Measurements from ENCODE around the gene CYB561D2.

Gene CYB561D2

DNA sequence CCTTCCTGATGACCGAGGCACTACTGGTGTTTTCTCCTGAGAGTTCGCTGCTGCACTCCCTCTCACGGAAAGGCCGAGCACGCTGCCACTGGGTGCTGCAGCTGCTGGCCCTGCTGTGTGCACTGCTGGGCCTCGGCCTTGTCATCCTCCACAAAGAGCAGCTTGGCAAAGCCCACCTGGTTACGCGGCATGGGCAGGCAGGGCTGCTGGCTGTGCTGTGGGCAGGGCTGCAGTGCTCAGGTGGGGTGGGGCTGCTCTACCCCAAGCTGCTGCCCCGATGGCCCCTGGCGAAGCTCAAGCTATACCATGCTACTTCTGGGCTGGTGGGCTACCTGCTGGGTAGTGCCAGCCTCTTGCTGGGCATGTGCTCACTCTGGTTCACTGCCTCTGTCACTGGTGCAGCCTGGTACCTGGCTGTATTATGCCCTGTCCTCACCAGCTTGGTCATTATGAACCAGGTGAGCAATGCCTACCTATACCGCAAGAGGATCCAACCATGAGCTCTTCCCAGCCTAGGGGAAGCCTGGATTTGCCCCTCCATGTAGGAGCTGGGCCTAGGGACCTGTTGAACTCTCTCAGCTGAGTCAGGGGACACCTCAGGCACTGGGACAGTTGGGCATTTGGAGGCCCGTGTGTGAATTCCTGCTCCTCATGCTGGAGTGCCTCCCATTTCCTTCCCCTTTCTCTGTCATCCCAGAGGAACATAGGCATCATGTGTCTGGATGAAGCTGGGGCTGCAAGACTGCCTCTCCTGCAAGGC, 2.8 kb downstream of the CYB561D2 start:
- Histone ChIP-seq H3K4me1 (ENCODE audit: control insufficient read depth, insufficient read depth, low read depth, low read length) (peaks cover 61% of the 10 kb centered on the region), H4K8ac (ENCODE audit: low read length) (no peak overlapping the region), H3K4me2 (ENCODE audit: low read length, poor library complexity, severe bottlenecking) (no peak overlapping the region), H3K9ac (ENCODE audit: low read length) (peak overlapping the region; percentile 61), H4K91ac (ENCODE audit: low read length) (no peak overlapping the region), H3K23ac (ENCODE audit: low read length in 2 of 2) (no peak overlapping the region), H3K18ac (ENCODE audit: low read depth in 1 of 2, low read length in 2 of 2) (no peak overlapping the region), H2AK5ac (ENCODE audit: low read length, severe bottlenecking) (no peak overlapping the region), H2BK5ac (ENCODE audit: low read depth, low read length, poor library complexity, severe bottlenecking) (no peak overlapping the region), H3K4me3 (ENCODE audit: insufficient read depth in 1 of 2, low read depth in 1 of 2, low read length in 2 of 2) (no peak overlapping the region), H2AFZ (ENCODE audit: low read depth, low read length) (no peak overlapping the region), H3K4ac (ENCODE audit: low read depth in 1 of 2, low read length in 2 of 2) (no peak overlapping the region), H3K36me3 (ENCODE audit: control insufficient read depth in 1 of 2, insufficient read depth in 2 of 2, low read depth in 1 of 2, low read length in 2 of 2) (peaks cover 62 to 65% of the 10 kb centered on the region in 2 experiments), H3K79me1 (replicated peaks; ENCODE audit: low read length, poor library complexity, severe bottlenecking) (peaks cover 38% of the 10 kb centered on the region), H3K9me3 (ENCODE audit: control insufficient read depth, low read length) (no peaks in the 10 kb centered on the region), H3K27ac (ENCODE audit: low read length, poor library complexity, severe bottlenecking) (no peak overlapping the region), H2BK120ac (ENCODE audit: low read depth, low read length) (no peak overlapping the region), H3K14ac (ENCODE audit: low read length in 2 of 2) (no peak overlapping the region), H2BK12ac (ENCODE audit: low read length in 2 of 2) (no peak overlapping the region), H2BK15ac (ENCODE audit: low read depth, poor library complexity, severe bottlenecking) (no peak overlapping the region), H3K27me3 (ENCODE audit: control insufficient read depth in 1 of 2, insufficient read depth in 1 of 2, low read length in 2 of 2) (no peaks in the 10 kb centered on the region)
- 98% methylated on average over 12 of the region's 12 CpGs for WGBS
- no peak for DNase-seq

DNA sequence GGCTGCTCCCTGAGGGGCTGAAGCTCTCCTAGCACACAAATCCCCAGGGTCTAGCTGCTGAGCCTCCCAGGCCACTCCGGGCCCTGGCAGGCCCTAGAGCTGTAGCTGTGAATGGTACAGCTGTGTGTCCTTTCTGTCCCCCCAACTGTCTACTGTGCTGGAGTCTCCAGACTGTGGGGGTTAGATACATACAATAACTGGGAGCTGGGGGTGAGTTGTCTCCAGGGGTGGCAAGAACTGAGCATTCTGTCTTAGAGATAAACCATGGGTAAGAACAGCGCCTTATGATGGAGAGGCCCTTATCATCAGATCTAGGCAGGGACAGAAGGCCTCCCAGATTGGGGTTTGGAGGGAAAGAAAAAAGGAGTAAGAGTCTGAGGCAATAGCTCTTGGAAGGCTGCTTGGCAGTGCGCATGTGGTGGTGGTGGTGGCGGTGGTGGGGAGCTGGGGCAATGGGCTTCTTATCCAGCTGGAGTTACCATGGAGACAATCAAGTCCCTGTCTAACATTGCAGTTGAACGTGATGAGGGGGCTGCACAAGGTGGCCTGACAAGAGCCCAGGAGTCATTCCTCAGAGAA, 3.6 kb downstream of the CYB561D2 start:
- Histone ChIP-seq H3K4me3 (ENCODE audit: insufficient read depth in 1 of 2, low read depth in 1 of 2, low read length in 2 of 2) (no peak overlapping the region), H3K23ac (ENCODE audit: low read length in 2 of 2) (no peak overlapping the region), H3K27ac (ENCODE audit: low read length, poor library complexity, severe bottlenecking) (no peak overlapping the region), H2BK5ac (ENCODE audit: low read depth, low read length, poor library complexity, severe bottlenecking) (no peak overlapping the region), H3K36me3 (ENCODE audit: control insufficient read depth in 1 of 2, insufficient read depth in 2 of 2, low read depth in 1 of 2, low read length in 2 of 2) (peaks cover 57 to 60% of the 10 kb centered on the region in 2 experiments), H3K9me3 (ENCODE audit: control insufficient read depth, low read length) (no peaks in the 10 kb centered on the region), H3K9ac (ENCODE audit: low read length) (no peak overlapping the region), H2AFZ (ENCODE audit: low read depth, low read length) (no peak overlapping the region), H4K8ac (ENCODE audit: low read length) (no peak overlapping the region), H3K4ac (ENCODE audit: low read depth in 1 of 2, low read length in 2 of 2) (no peak overlapping the region), H2BK12ac (ENCODE audit: low read length in 2 of 2) (no peak overlapping the region), H2BK120ac (ENCODE audit: low read depth, low read length) (no peak overlapping the region), H3K27me3 (ENCODE audit: control insufficient read depth in 1 of 2, insufficient read depth in 1 of 2, low read length in 2 of 2) (no peaks in the 10 kb centered on the region), H3K14ac (ENCODE audit: low read length in 2 of 2) (no peak overlapping the region), H4K91ac (ENCODE audit: low read length) (no peak overlapping the region), H2BK15ac (ENCODE audit: low read depth, poor library complexity, severe bottlenecking) (no peak overlapping the region), H3K18ac (ENCODE audit: low read depth in 1 of 2, low read length in 2 of 2) (no peak overlapping the region), H3K4me1 (ENCODE audit: control insufficient read depth, insufficient read depth, low read depth, low read length) (peaks cover 64% of the 10 kb centered on the region), H2AK5ac (ENCODE audit: low read length, severe bottlenecking) (no peak overlapping the region), H3K79me1 (replicated peaks; ENCODE audit: low read length, poor library complexity, severe bottlenecking) (peaks cover 34% of the 10 kb centered on the region), H3K4me2 (ENCODE audit: low read length, poor library complexity, severe bottlenecking) (no peak overlapping the region)
- WGBS, result over 99% methylated on average over 5 of the region's 5 CpGs
- no peak for DNase-seq

DNA sequence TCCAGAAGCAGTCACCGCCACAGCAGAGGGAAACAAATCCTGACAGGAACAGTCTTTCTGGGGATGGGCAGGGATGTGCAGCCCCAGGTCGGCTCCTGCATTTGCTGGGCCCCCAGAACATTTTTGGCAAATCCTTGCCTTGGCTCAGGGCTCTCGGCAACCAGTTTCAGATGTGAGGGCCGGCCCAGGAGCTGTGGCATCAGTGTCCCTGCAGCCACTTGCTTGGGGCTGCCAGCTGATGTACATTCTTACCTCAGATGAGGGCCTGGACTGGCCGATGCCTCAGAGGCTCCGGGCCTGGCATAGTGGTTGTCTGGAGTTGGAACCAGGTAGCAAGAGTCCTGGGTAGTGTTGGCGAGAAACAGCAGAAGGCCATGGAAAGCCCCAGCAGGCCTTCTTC, 4.2 kb downstream of the CYB561D2 start:
- 98% methylated on average over 7 of the region's 7 CpGs for WGBS
- H4K91ac ChIP-seq (ENCODE audit: low read length), result no peak overlapping the region
- no peak overlapping the region for H3K4ac ChIP-seq (ENCODE audit: low read depth in 1 of 2, low read length in 2 of 2)
- no peak overlapping the region for H3K9ac ChIP-seq (ENCODE audit: low read length)
- no peak overlapping the region for H2AK5ac ChIP-seq (ENCODE audit: low read length, severe bottlenecking)
- H3K18ac ChIP-seq (ENCODE audit: low read depth in 1 of 2, low read length in 2 of 2), result no peak overlapping the region
- H2AFZ ChIP-seq (ENCODE audit: low read depth, low read length), result no peak overlapping the region
- H2BK5ac ChIP-seq (ENCODE audit: low read depth, low read length, poor library complexity, severe bottlenecking), result no peak overlapping the region
- H3K4me3 ChIP-seq (ENCODE audit: insufficient read depth in 1 of 2, low read depth in 1 of 2, low read length in 2 of 2), result no peak overlapping the region
- H3K27ac ChIP-seq (ENCODE audit: low read length, poor library complexity, severe bottlenecking), result no peak overlapping the region
- no peaks in the 10 kb centered on the region for H3K9me3 ChIP-seq (ENCODE audit: control insufficient read depth, low read length)
- no peak overlapping the region for H3K23ac ChIP-seq (ENCODE audit: low read length in 2 of 2)
- H3K36me3 ChIP-seq (ENCODE audit: control insufficient read depth in 1 of 2, insufficient read depth in 2 of 2, low read depth in 1 of 2, low read length in 2 of 2), result peaks cover 56 to 60% of the 10 kb centered on the region in 2 experiments
- no peak overlapping the region for H2BK12ac ChIP-seq (ENCODE audit: low read length in 2 of 2)
- no peak overlapping the region for H4K8ac ChIP-seq (ENCODE audit: low read length)
- no peak overlapping the region for H3K4me2 ChIP-seq (ENCODE audit: low read length, poor library complexity, severe bottlenecking)
- H3K4me1 ChIP-seq (ENCODE audit: control insufficient read depth, insufficient read depth, low read depth, low read length), result peaks cover 61% of the 10 kb centered on the region
- no peaks in the 10 kb centered on the region for H3K27me3 ChIP-seq (ENCODE audit: control insufficient read depth in 1 of 2, insufficient read depth in 1 of 2, low read length in 2 of 2)
- peaks cover 28% of the 10 kb centered on the region for H3K79me1 ChIP-seq (replicated peaks; ENCODE audit: low read length, poor library complexity, severe bottlenecking)
- H3K14ac ChIP-seq (ENCODE audit: low read length in 2 of 2), result no peak overlapping the region
- DNase-seq, result no peak
- H2BK120ac ChIP-seq (ENCODE audit: low read depth, low read length), result no peak overlapping the region
- no peak overlapping the region for H2BK15ac ChIP-seq (ENCODE audit: low read depth, poor library complexity, severe bottlenecking)

DNA sequence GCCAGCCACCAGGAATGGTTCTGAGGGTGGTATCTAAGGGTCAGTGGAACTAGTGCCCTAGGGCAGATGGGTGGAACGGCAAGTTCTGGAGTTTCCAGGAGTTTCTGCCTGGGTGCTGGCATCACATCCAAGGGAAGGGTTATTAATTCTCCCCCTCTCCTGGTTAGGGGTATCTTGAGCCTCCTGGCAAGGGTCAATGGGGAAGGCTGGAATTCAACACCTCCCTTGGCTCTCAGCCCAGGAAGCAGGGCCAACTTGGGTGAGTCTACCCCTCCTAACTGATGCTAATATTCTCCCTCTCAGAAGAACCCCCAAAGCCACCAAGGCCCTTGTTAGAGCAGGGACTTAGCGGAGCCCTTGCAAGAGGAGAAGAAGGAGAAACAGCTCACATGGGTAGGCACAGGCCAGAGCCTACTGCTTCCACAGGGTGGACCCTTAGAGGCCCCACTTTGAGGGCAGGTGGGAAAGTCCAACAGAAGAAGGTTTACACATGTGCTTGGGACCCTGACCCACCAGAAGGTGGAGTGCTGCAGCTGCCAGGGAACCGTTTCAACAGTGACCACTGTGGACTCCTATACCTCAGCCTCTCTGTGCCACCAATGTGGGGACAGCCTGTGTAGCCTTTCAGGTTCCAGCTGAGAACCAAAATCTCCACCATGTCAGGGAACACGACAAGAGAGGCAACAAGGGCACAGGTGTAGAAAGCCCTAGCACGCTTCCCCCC, 5.3 kb downstream of the CYB561D2 start:
- H3K27me3 ChIP-seq (ENCODE audit: control insufficient read depth in 1 of 2, insufficient read depth in 1 of 2, low read length in 2 of 2), result no peaks in the 10 kb centered on the region
- H3K18ac ChIP-seq (ENCODE audit: low read depth in 1 of 2, low read length in 2 of 2), result no peak overlapping the region
- no peak overlapping the region for H2BK15ac ChIP-seq (ENCODE audit: low read depth, poor library complexity, severe bottlenecking)
- no peak for DNase-seq
- H3K9ac ChIP-seq (ENCODE audit: low read length), result peak overlapping the region; percentile 96
- no peak overlapping the region for H3K27ac ChIP-seq (ENCODE audit: low read length, poor library complexity, severe bottlenecking)
- no peak overlapping the region for H4K8ac ChIP-seq (ENCODE audit: low read length)
- no peak overlapping the region for H4K91ac ChIP-seq (ENCODE audit: low read length)
- H2AFZ ChIP-seq (ENCODE audit: low read depth, low read length), result no peak overlapping the region
- H3K4me1 ChIP-seq (ENCODE audit: control insufficient read depth, insufficient read depth, low read depth, low read length), result peaks cover 54% of the 10 kb centered on the region
- no peak overlapping the region for H3K23ac ChIP-seq (ENCODE audit: low read length in 2 of 2)
- H3K4ac ChIP-seq (ENCODE audit: low read depth in 1 of 2, low read length in 2 of 2), result no peak overlapping the region
- H2BK120ac ChIP-seq (ENCODE audit: low read depth, low read length), result no peak overlapping the region
- no peak overlapping the region for H2AK5ac ChIP-seq (ENCODE audit: low read length, severe bottlenecking)
- peak overlapping the region in 1 of 2 experiments; percentile 95 for H3K4me3 ChIP-seq (ENCODE audit: insufficient read depth in 1 of 2, low read depth in 1 of 2, low read length in 2 of 2)
- no peaks in the 10 kb centered on the region for H3K9me3 ChIP-seq (ENCODE audit: control insufficient read depth, low read length)
- 81% methylated on average over 5 of the region's 5 CpGs for WGBS
- peaks cover 26% of the 10 kb centered on the region for H3K79me1 ChIP-seq (replicated peaks; ENCODE audit: low read length, poor library complexity, severe bottlenecking)
- no peak overlapping the region for H3K14ac ChIP-seq (ENCODE audit: low read length in 2 of 2)
- peaks cover 56 to 60% of the 10 kb centered on the region in 2 experiments for H3K36me3 ChIP-seq (ENCODE audit: control insufficient read depth in 1 of 2, insufficient read depth in 2 of 2, low read depth in 1 of 2, low read length in 2 of 2)
- H3K4me2 ChIP-seq (ENCODE audit: low read length, poor library complexity, severe bottlenecking), result peak overlapping the region; percentile 93
- H2BK5ac ChIP-seq (ENCODE audit: low read depth, low read length, poor library complexity, severe bottlenecking), result no peak overlapping the region
- H2BK12ac ChIP-seq (ENCODE audit: low read length in 2 of 2), result no peak overlapping the region

Data from mesenchymal stem cell (in vitro differentiated cells and primary cell).